Measurements from ENCODE around the gene APEX1.
"Not testable (repeated sequence)": the region's sequence is repeated elsewhere in the genome, so short reads cannot be mapped to it uniquely, and the experiment has no call there.

The APEX1 gene

DNA sequence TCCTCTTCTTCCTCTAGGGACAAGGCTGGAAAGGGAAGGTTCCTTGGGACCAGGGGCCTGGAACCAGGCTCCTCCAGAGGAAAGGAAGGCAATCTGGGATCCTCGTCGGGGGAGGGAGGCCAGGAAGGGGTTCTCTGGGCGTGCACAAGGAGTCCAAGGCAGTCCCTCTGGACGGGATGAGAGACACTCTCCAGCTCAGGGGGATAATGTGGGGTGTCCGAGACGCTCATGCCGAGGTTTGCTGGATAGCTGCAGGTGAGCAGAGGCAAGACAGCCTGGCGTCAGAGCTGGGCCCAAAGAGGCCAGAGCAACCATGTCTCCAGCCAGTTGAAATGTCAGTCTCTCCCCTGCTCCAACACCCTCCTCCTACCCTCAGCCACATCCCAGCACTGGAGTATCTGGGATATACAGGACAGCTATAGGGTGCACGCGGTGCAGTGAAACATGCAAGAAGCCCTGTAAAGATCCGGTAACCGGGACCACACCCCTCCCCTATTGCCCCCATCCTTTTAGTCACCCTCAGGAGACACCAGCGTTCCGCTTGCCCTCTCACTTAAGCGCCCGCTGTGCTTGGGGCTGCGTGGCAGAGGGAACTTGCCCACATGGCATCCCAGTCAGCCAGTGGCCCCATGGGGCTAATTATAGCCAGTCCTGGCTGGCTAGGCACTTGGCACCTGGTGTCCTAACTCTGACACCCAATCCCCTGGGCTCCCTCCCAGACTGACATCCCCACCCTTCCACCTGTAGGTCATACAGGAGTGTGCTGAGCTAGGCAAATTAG lies 19.3 kb upstream of the APEX1 start, which contains the start of gene KLHL33:
KLHL33 (minus strand) TSS at position 585 of the 781 bp plus-strand sequence; CDS start at position 230, 355 bp downstream.
- DNase-seq (ENCODE audit: low spot score): no peak

DNA sequence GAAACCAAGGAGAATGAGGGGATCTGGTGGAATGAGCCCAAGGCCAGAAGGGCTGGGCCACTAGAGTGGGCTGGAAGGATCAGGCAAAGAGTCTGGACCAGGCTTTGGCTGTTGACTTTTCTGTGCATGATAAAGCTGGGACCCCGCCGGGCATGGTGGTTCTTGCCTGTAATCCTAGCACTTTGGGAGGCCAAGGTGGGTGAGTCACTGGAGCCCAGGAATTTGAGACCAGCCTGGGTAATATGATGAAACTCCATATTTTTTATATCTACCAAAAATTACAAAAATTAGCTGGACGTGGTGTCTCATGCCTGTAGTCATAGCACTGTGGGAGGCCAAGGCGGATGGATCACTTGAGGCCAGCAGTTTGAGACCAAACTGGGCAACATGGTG lies 18.7 kb upstream of the APEX1 start:
- DNase-seq (ENCODE audit: low spot score): no peak

DNA sequence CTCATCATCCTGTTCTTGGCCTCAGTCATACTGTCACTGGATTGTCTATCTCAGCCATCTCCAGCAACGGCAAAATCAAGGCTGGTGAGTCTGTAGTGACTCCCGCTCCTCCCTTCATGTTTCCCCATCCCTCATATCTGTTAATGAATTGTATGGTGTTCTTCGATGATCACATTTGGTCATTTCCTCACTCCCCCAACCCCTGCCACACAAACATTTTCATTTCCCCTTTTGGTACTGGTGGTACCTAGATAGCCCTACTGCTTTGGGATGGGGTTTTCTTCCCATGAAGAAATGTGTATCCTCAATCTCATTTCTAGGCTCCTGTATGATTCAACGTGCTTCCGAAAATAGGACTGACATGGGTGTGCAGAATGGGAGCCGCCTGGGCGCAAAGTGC lies 16.4 kb upstream of the APEX1 start:
- no peak for DNase-seq (ENCODE audit: low spot score)

DNA sequence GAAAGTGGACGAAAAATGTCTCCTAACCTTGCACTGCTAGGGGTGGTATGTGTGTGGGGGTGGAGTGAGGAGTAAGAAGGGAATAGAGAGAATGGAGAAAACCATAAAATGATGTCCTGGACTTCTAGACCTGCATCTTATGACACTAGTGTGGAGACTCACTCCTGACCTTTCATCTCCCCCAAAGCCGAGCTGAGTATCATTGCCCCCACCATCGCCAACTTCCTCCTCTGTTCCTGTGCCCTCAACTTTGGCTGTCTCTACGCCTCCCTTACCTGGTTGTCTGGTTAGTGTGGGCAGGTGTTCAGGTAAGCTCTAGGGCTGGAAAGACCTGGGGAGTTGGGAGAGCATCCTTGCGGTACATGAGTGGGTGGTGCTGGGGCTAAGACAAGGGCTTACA lies 14.6 kb upstream of the APEX1 start:
- DNase-seq (ENCODE audit: low spot score): no peak

DNA sequence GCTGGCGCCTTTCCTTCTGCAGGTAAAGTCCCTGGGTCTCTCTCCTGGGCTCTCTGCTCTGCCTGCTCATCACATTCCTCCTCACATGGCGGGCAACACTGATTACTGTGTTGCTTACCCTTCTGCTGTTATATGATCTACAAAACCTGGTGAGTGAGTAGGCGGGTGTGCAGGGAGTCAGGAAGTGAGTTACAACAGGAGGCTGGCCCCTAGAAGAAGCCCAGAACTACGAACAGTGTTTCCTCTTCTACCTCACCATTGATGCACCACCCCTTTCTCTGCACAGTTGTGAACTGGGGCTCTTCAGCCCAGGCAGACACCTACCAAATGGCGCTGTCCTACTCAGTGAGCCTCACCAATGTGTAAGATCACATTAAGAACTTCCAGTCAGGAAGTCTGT lies 14.1 kb upstream of the APEX1 start:
- no peak for DNase-seq (ENCODE audit: low spot score)

DNA sequence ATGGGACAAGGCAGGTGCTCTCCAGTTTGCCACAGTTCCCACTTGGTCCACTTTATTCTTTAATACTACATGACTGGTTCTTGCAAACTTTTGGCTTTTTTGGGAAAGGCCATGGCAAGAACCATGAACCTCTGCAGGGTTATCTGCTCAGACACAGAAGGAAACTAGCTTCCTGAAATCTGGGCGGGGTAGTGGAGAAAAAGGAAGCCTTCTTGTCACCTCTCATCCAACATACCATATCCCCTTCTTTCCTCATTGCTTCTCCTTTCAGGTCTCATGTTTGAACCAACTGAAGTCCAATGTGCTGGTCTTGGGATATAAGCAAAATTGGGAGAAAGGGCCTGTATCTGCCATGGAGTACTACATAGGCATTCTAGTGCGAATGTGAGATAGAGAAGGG lies 13.6 kb upstream of the APEX1 start:
- no peak for DNase-seq (ENCODE audit: low spot score)

DNA sequence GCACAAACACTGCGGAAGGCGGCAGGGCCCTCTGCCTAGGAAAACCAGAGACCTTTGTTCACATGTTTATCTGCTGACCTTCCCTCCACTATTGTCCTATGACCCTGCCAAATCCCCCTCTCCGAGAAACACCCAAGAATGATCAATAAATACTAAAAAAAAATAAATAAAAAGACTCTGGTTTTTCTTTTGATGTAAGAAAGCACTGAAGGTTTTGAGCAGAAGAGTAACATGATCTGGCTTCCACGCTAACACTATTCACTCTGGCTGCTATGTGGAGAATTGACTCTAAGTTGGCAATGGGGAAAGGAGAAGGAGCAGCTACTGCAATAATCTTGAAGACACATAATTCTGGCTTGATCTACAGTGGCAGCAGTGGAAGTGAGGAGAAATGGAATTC lies 11.4 kb upstream of the APEX1 start:
- not testable (repeated sequence) for DNase-seq (ENCODE audit: low spot score)

DNA sequence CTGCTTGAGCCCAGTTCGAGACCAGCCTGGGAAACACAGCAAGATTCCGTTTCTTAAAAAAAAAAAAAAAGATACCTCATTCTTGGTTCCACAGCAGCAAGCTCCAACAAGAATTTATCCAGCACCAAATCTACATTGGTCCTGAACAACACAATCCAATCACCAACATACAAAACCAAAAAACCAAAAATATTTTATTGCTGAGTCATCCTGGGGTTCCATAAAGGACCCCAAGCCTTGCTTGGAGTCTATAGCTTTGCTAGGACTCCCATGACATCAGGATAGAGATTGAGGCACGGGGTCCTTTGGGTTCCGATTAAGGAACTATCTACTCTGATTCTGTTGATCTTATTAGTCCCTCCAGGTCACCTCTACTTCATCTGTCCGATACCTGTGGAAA lies 8.1 kb upstream of the APEX1 start:
- DNase-seq (ENCODE audit: low spot score): no peak

DNA sequence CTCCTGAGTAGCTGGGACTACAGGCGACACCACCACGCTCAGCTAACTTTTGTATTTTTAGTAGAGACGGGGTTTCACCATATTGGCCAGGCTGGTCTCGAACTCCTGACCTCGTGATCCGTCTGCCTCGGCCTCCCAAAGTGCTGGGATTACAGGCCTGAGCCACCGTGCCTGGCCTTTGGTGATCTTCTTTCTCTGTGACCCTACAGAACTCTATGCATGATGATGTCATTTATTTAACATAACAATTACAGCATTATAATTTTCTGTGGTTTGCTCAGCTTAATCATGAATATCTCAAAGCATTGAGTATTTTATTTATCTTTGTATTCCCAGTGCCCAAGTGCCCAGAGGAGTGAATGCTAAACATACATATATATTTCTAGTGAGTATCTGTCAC lies 2.2 kb upstream of the APEX1 start:
- not testable (repeated sequence) for DNase-seq (ENCODE audit: low spot score)

DNA sequence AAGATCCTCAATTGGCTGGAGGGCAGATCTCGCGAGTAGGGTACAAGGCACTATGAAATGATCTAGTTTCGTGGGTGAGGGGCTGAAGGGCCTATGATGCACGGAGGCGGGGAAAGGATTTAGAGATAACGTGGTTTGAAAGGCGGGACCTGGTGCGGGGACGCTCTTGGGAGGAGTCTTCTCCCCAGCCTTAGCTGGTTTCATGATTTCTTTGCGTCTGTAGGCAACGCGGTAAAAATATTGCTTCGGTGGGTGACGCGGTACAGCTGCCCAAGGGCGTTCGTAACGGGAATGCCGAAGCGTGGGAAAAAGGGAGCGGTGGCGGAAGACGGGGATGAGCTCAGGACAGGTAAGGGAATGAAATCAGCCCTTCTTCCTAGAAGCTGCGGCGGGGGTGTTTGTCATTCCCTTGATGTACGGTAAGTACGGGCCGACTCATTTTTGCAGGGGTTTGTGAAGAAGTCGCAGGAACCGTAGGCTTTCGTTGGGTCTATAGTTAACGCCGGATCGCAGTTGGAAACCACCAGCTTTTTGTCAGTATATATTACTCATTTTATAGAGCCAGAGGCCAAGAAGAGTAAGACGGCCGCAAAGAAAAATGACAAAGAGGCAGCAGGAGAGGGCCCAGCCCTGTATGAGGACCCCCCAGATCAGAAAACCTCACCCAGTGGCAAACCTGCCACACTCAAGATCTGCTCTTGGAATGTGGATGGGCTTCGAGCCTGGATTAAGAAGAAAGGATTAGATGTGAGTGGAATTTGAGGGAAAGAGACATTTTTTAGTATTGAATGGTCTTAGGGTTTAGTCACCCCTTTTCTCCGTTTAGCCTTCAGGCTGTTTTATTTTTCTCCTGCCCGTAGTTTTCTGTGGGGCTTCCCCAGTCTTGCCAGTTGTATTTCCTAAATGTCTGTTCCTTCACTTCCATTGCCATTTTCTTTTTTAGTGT lies 602 bp downstream of the APEX1 start:
- peak; percentile 62 for DNase-seq (ENCODE audit: low spot score)

DNA sequence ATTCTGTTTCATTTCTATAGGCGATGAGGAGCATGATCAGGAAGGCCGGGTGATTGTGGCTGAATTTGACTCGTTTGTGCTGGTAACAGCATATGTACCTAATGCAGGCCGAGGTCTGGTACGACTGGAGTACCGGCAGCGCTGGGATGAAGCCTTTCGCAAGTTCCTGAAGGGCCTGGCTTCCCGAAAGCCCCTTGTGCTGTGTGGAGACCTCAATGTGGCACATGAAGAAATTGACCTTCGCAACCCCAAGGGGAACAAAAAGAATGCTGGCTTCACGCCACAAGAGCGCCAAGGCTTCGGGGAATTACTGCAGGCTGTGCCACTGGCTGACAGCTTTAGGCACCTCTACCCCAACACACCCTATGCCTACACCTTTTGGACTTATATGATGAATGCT lies 1.9 kb downstream of the APEX1 start:
- DNase-seq (ENCODE audit: low spot score): no peak

DNA sequence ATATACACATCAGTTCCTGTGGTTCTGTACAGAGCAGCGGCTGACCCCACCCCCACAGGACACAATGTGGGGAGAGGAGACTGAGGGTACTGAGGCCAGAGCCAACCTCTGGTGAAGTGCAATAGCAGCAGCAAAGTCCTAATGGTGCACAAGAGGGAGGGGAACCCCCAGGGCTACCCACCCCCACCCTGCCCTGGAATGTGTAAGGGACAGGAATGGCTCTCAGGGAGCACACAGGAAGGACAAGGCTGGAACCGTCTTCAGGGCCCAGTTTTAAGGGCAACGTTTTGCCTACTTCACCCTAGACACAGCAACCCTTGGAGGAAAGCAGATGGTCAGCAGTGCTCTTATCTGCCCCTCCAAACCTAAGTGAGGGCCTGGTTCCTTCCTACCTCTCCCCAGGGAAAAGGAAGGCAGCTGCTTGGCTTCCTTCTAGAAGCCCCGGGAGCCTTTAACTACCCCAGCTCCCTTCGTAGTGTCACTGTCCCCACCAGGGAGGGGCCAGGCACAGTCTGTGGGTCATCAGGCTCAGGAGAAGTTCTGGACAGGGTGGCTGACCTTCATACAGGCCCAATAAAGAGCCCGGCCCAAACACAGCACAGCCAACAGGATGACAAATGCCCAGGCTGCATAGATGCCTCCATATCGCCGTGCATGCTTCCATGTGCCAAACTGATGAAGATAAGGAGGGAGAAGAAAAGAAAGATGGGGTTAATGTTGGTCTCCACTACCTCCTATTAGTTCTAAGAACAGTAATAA lies 3.2 kb downstream of the APEX1 start:
- DNase-seq (ENCODE audit: low spot score): no peak

DNA sequence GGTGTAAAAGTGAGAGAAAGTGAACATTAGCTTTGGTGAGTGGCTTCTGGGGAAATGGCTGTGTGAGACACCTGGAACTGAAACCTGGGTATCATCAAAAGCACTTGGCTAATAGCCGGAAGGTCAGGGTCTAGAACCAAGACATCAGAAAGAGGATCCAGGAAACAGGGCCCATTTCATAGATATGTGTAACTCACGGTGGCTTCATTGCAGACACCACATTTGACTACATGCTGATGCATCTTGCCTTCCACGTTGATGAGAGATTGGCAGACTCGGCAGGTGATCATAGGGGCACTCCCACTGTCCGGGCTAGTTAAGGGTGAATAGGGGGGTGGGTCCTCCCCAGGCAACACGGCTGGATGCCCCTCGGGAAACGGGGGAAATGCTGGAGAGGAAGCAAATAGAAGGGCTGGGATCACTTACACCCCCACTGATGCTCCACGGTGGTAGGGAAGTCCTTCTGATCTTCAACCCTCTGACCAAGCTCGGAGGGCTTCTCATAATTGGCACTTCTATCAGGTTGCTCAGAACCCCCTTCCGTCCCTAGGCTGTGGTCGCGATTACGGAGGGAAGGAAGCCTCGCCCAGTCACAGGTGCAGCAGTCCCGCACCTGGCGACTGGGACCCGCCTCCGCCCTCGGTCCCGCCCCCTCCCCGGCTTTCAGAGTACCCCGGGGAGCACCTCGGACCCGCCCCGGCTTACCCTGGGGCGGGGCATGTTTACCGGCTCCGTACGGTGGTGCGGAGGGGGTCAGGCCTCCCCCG lies 5.6 kb downstream of the APEX1 start:
- DNase-seq (ENCODE audit: low spot score): peak; percentile 43

DNA sequence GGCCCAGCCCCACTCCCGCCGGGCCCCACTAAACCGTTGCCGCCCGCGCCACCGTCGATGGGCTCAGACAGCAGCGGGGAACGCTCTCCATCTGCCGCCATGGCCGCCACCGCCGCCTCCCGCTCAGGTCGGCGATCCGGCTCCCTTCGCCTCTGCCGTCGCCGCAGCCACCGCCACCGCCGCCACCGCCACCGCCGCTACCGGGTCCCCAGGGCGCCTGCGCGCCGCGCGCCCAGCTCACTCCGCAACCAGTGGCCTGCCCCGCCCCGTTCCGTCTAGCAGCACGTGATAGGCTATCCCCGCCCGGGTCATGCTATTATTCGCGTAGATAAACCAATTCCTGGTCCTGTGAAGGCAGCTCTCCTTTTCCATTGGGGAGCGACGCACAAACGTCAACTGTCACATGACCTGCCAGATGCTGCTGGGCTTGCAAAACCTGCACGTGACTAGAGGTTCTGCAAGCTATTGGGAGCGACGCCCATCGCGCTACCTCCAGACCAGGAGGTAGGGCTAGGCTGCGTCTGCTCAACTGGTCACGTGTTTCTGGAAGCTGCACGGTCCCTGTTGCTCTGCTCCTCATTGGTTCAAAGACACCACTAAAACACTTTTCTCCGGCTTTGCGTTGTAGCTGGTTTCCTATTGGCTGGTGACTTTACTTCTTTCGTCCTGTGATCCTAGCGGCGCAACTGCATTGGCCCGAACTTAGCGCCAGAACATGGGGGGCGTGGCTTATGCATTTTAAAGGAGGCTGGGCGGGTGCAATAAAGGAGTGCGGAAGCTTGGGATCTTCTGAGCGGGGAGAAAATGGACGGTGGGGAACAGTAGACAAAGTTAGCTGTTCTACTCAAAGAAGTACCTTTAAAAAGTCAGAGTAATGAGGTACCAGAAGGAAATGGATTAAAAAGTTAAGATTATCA lies 6.5 kb downstream of the APEX1 start, which contains the start of gene PIP4P1:
PIP4P1 (minus strand) TSS at position 210 of the 917 bp plus-strand sequence; CDS start at position 101, 109 bp downstream.
- DNase-seq (ENCODE audit: low spot score): peak; percentile 100

DNA sequence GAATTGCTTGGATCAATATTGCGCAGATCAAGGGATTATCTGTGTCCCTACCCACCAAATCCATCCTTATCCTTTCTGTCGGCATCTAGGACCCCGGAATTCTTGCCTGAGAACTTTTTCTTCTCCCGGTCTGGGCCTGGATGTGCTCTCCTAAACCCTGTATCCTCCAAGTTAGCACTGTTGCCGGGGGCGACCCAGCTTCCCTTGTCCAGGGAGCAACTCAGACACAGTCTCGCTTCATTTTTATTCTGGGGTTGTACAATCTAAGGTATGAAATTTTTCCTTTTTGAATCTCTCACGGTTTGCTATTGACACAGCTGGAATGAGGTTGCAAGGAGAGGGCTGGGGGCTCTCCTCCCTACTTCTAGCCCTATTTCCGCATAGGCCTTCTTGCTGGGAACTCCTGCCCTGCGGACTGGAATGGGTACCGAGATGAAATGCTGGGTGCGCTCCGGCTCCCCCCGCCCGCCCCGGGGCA lies 13.8 kb downstream of the APEX1 start:
- no peak for DNase-seq (ENCODE audit: low spot score)

DNA sequence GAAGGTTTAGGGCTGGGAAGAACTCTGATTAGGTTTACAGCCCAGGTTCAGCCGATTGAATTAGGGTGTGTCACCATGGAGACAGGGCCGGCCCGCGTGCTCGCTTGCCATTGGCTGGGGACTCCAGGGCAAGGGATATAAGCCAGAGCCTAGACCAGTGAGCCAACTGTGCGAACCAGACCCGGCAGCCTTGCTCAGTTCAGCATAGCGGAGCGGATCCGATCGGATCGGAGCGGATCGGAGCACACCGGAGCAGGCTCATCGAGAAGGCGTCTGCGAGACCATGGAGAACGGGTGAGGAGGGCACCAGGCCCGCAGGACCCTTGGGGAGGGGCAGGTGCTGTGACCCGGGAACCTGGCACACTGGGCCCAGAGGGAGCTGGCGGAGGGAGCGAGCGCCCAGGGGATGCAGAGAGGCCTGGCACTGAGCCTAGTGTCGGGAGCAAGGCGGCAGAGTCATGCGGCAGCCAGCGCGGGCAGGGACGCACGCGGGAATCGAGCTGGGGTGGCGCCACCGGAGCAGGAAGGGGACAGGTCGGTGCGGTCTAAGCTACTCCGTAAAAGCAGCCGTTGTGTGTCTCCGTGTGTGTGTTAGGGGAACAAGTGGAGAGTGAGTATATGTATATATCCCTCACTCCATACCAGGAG lies 14.3 kb downstream of the APEX1 start, which contains the start of gene PNP:
PNP (plus strand) TSS at position 165 of the 648 bp plus-strand sequence; CDS start at position 284, 119 bp downstream.
- peak; percentile 87 for DNase-seq (ENCODE audit: low spot score)

DNA sequence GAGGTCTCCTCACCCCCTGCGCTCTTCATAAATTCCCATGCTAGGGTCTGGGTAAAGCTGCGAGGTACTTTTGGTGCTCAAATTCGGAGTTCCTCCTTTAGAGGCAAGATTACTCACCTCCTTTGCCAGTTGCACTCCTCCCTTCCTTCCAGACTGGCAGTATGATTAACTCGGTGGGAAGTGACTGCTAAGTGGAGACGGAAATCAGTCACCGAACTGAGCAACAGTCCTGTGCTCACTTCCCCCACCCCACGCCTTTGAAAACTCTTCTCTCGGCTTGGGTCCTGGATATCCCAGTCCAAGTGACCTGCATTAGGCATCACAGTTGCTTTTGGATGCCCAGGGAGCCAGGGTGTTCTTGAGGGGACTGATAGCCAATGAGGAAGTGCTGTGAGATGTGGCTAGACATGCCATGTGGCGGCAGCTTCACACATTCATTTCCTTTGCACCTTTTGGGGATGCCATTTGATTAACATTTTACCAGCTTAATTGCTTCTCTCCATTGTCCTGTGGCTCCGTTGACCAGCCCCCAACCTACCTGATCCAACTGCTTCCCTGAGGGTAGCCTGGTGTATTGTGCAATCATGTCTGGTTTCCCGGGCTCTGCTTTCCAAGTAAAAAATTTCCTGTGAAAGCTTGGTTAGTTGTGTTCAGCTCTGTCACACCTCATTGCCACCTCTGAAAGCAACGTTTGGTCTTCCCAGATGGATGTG lies 15.0 kb downstream of the APEX1 start:
- DNase-seq (ENCODE audit: low spot score): peak; percentile 47

DNA sequence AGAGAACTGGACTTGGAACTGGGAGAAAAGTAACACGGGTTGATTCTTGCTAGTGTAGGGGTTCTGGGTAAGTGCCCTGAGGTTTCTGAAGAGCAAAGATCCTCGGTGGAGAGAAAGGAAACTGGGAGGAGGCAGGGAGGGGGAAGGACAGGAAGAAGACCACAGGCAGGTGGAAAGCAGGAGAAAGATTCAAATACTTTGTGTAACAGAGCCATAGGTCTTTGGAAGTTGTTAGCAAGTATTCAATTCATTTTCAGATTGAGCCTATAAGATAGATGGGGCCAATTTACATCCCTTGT lies 15.5 kb downstream of the APEX1 start:
- DNase-seq (ENCODE audit: low spot score): no peak

All from SW480 (cell line).